NCI-H2171 (cell line): Measurements from ENCODE around the gene GHRH.

ENCODE experiments used
- DNase-seq: peaks from one replicate; lab custom pipeline; 2025; lab: John Stamatoyannopoulos, UW

The GHRH gene

DNA sequence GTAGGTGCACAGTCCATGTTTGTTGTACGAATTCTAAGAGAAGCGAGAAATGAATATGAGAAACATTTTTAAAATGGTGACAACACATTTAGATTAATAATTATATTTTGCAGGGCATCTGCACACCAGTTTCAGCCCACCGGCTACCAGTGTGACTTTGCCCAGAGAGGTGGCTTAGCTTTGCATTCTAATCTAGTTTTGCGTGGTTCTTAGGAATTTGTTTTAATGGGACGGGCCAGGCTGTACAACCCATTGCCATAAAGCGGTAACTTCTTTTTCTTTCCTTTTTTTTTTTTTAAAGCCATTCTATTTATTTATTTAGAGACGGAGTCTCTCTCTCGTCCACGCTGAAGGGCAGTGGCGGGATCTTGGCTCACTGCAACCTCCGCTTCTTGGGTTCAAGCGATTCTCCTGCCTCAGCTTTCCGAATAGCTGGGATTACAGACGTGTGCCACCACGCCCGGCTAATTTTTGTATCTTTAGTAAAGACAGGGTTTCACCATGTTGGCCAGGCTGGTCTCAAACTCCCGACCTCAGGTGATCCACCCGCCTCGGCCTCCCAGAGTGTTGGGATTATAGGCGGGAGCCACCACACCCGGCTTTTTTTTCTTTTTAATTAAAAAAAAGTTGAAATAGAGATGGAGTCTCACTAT is 28.7 kb upstream of the GHRH start:
- no peak for DNase-seq

DNA sequence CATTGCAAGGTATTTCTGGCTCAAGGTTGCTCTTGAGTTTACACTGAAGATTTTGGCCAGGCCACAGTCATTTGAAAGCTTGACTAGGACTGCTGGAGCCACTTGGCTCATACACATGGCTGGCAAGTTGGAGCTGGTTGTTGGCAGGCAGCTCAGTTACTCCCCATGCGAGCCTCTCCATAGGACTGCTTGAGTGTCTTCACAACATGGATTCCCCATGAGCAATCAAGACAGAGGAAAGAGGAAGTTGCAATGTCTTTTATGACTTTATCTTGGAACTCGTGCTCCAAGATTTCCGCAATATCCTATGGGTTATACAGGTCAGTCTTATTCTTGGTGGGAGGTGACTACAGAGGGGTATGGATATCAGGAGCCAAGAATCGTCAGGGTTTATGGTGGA is 26.5 kb upstream of the GHRH start:
- DNase-seq = no peak

DNA sequence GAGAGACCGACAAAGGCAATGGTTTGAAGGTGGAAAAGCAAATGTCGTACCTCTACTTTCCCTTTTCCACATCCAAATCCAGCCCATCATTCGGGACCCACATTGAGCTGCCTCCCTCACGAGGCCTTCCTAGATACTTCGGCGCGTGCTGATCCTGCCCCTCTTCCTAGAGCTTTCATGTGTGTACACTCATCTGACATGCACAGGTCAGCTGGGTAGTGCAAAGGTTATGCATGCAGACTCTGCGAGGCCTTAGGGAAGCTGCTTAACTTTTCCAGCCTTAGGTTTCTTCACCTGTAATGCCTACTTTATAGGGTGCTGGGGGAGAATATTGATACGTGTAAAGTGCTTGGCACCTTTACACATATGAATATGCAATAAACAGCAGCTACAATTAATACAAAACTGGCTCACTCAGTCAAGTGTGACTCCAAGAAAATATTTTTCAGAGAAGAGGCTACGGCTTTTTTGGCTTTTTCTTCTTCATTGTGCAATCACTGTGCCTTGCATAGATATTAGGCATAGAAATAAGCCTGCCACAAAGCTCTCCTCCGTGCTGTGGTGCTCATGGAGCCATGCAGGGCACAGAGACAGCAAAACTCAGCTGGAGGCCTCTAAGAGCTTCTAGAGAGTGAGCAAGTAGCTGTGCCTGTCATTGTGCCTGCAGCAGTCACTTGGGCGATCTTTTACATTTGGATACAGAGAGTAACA is 24.2 kb upstream of the GHRH start:
- no peak for DNase-seq

DNA sequence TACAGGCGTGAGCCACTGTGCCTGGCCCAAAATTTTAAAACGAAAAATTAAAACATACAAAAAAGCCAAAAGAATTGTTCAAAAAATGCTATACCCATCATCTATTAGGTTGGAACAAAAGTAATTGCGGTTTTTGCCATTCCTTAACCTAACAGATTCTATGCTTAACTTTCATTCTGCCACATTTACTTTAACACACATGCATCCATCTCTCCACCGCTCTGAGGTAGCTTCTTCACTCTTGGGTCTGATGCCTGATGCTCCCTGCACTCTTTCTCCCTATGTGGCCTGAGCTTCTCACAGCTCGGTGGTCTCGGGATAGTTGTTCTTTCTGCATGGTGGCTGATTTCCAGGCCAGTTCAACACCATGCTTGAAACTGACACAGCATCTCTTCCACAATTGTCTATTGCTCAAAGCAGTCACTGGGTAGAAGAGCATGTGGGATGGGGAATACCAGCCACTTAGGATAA is 23.1 kb upstream of the GHRH start:
- DNase-seq = no peak

DNA sequence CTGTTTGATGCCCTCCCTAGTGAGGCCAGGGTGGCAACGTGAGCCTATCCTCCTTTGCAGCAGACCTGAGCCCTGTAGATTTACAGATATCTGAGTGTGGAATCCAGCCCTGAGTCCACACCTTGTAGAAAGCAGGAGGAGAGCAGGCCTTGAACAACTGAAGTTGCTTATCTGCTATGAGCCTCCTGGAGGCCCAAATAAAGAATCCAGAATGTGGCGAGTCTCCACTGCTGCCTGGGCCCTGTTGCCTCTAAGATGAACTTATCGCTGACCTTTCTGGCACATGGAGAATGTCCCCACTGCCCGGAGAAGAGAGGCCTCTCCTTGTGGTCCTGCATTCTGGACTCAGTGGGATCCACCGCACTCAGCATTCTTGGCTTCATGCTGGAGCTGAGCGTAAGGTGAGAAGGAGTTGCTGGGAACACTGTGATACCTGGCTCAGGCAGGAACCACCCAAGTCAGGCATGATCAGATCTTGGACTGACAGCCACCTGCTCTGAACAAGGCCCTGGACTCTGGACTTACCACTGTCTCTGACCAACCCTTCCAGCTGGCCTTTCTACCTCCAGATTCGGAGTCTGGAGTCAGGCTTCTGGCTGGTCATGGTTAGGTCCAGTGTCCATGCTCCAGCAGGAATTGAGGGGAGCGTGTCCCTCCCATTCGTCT is 22.0 kb upstream of the GHRH start:
- DNase-seq = no peak

DNA sequence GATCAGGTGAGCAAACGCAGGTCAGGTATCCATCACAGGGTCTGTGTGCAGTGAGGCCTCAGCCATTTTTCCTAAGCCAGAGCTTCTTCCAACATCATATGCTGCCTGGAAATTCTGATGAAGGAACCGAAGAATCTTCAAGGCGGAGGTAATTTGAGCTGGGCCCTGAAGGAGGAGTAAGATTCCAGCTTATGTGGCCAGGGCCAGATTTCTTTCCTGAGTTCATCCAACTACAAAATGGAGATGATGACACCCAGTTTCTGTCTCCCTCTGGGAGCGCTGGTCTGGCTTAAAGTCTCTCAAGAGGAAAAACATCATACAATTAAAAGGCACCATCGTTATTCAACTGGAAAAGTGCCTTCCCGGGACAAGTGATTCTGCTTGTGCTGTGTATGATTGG is 20.9 kb upstream of the GHRH start:
- DNase-seq = peak; percentile 26

DNA sequence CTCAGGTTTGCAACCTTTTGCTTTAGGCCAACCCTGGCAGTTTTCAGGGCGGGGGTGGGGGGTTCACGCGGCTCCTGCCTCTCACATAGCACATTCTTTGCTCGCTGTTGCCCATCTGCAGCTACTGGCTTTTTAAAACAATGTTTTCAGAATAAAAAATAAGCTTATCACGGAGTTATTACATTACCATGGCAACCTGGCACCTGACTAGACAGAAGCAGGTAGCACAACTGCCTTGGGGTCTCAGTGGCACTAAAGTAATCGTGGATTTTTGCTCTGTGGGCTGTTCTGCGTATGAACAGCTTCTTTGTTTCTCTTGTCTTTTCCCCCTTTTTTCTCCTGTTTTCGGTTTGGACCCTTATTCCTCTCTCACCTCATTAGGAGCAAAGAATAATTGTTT is 18.8 kb upstream of the GHRH start:
- DNase-seq = no peak

DNA sequence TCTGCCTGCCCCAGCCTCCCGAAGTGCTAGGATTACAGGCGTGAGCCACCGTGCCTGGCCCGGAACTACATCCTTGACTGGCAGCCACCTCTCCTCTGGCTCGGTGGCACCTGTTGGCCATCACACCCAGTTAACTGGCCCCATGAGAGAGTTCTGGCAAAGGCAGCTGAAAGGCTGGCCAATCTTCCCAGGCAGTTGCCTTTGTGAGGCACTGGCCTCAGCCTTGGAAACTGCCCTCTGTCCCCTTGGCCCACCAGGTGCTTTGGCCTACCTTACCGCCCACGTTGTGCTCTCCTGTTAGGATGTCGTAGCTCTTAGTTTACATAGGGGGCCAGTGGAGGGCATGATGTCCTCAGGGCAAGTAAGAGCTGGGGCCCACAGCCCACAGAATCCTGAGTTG is 18.2 kb upstream of the GHRH start:
- no peak for DNase-seq

DNA sequence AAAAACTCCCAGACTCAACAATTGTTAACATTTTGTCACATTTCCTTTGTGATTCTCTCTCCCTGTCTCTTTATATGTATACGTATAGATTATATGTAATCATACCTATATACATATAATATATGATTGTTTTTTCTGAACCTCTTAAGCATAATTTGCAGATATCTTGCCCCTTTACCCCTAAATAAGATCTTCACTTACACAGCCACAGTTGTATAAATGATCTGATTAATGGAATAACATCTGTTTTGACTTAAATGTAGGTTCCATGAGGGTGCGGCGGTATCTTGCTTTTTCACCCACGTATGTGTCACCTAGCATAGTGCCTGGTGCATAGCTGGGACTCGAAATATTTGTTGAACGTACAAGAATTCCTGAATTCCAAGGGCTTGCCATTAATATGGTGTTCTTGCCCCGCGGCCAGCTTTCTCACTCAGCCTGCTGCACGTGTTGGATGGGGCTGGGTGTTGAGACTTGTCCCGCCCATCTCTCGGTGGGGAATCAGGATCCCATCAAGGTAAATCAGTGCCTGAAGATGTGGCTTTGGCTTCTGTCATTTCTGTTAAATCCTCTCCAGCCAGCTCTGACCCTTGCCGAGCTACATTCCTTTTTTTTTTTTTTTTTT is 17.5 kb upstream of the GHRH start:
- no peak for DNase-seq

DNA sequence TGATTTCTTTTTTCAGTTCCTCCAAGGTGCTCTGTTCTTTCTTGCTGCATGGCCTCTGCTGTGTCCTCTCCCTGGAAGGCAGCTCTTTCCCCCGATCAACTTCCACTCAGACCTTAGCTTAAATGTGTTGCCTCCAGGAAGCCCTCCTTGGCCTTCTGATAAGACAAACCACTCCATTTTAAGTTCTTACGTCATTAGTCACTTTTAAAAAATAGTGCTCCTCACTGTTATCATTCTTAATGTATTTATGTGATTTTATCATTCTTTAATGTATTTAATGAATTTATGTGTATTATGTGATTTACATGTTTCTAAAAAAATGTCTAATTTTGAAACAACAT is 15.6 kb upstream of the GHRH start:
- DNase-seq = no peak

DNA sequence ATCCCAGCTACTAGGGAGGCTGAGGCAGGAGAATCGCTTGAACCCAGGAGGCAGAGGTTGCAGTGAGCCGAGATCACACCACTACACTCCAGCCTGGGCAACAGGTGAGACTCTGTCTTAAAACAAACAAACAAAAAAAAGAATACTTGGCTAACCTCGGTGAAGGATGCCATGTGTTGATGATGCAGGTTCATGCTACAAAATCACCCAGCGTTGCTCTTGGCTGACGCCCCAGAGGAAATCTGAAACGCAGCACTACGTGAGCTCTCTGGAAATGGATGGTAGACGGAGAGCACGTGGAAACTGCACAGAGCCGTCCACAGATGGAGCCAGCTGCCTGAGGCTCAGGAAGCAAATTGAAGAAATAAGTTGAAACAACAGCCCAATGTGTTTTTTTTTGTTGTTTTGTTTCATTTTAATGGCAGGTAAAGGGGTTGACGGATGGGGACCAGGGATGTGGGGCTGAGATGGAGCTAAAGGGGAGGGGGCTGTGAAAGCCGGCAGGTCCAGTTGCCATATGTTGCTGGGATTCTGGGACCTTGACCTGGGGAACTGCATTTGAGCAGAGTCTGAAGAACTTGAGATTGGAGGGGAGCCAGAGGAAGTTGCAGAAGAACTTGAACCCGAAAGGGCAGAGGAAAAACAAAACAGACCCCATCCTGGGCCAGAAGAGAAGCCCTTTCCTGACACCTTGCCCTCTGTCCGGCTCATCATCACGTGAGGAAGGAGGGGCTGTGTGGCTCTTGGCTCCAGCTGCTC is 15.1 kb upstream of the GHRH start:
- DNase-seq = peak; percentile 95

DNA sequence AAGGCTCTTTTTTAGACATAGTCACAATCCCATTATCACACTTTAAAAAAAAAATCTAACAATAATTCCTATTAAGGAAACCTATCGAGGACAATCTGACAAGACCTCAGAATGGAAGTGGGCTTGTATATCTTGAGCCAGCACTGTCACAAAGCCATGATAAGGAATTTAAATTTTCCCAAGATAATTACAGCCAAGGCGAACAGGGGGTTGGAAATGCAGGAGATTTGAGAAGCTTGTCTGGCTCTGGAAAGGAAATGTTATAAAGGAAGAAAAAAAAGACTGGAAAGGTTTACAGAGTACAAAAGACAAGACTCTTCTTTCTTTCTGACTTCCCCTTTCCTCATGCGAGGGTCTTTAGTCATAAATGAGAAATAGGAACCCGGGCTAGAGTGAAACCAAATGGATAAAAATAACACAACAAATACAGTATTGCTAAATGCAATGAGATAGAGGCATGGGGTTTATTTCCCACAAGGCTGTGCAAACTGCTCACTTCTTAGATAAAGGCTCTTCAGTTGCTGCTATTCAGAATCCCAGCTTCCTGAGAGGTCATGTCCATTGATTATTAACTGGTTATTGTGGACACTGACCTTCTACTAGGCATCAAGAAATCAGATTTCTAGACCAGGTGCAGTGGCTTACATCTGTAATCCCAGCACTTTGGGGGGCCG is 13.4 kb upstream of the GHRH start:
- DNase-seq = no peak

DNA sequence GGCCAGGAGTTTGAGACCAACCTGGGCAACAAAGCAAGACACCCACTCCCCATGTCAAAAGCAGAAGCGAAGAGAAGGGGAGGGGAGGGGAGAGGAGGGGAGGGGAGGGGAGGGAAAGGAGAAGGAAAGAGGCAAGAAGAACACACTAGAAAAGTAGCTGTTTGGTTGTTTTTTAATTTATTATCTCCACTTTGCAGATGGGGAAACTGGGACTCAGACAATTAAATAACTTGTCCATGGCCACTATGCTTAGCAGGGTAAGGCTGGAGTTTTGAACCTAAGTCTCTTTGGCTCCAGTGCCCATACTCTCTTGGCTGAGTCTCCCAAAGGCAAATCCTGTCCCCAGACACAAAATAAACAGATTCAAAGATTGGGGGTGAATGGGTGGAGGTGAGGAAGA is 12.4 kb upstream of the GHRH start:
- no peak for DNase-seq

DNA sequence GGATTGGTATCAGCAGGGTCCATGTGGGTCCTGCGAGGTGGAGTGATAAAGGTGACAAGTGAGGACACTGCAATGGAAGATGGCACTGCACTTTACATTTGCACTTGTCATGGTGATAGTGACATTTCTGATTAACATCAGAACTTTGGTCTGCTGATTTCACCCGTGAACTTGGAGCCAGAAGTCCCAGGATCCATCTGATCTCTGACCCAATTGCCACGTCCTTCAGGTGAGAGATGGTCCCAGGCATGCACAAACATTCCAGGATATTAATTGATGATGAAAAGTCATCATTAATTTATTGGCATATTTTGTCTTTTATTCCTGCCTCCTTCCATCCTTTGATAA is 9.8 kb upstream of the GHRH start:
- DNase-seq = no peak

DNA sequence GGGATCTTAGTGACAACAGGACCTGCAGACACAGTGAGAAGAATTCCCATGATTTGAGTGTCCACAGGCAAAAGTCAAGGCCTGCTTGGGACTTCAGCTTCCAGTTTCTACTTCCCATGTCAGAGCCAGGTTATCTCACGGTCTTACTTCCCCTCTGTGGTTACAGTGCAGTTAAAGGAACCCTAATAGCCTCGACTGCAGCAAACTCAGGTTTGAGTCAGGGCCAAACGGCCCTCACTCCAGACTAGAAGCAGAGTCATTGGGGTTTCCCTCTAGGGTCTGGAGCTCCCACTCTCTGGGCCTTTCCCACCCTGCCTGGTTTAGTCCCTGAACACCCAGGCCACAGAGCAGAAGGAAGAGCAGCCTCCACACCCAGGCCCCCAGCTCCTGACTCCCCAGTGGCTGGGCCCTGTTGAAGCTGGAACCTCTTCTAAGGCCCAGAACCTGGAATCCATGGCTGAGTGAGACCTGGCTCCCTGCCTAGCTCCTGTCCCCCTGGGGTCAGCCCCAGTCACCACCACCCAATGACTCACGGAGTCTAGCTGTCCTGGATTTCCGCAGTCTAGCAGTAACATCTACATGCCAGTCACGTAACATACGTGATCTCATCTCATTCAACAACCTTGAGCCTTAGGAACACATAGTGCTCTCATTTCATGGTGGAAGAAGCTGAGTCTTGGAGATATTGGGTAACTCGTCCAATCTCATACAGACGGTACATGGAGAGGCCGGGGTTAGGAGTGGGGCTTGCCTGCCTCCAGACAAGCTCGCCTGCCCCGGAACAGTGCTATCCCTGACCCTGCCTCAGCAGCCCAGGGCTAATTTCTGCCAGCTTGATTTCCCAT is 9.2 kb upstream of the GHRH start:
- no peak for DNase-seq

DNA sequence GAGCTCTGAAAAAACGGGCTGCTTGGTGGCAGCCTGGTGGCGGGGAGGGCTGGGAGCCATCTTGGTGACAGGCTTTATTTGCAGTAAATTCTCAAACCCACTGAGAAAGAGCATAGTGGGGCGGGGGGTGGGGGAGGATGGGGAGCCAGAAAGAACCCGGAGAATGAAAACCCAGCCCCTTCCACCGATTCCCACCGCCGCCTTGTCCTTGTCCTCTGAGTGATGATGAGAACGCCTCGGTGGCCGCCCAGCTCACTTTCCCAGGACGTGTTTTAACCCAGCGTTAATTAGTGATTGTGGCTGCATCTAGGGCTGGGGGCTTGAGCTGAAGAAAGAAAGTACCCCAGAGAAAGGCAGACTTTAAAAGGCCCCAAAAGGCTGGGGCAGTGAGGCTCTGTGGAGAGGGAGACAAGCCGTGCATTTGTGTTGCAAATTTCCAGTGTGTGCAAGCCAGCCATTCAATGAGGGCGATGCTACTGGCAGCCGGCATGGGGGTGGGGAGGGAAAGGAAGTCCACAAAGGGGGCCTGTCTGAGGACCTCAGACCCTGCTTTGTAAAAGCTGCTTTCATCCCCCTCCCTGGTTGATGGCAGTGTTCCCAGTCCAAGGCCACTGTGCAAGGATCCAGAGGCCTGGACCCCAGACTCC is 6.2 kb upstream of the GHRH start:
- no peak for DNase-seq

DNA sequence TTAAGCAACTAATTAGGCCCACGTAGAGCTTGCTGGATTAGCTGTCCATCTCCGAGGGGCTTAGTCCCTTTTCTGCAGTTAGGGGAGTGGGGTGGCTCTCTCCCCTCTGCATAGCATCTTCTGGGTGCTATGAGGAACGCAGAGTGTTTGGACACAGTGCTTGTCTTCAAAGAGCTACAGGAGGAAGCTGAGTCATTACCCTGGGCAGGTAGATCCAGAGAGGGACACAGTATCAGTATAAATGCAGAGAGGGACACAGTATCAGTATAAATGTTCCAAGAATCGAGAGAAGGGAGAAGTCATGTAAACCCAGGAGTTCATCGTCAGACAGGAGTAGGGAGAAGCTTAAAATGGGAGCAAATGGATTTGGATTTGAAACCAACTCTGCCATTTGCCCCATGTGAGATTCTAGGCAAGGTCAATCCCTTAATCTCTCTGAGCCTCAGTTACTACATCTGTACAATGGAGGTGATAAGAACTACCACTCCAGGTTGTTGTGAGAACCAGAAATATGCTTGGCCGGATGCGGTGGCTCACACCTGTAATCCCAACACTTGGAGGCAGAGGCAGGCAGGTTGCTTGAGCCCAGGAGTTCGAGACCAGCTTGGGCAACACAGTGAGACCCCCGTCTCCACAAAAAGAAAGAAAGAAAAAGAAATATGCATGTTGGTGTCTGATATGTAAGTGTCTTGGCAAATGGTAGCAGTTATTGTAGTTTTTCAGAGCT is 5.5 kb upstream of the GHRH start:
- DNase-seq = no peak

DNA sequence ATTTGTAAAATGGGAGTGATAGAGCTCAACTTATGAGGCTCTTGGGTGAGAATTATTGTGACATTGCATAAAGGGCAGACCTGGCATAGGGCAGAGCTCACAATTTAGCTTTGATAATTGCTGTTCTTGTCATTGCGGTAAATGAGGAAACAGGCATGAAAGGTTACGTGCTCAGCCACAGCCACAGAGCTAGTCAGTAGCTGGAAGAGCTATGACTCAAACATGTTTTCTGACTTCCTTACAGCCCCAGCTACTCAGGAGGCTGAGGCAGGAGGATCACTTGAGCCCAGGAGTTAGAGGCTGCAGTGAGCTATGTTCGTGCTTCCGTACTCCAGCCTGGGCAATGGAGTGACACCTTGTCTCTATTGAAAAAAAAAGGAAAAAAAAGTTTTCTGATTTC is 3.5 kb upstream of the GHRH start:
- no peak for DNase-seq

DNA sequence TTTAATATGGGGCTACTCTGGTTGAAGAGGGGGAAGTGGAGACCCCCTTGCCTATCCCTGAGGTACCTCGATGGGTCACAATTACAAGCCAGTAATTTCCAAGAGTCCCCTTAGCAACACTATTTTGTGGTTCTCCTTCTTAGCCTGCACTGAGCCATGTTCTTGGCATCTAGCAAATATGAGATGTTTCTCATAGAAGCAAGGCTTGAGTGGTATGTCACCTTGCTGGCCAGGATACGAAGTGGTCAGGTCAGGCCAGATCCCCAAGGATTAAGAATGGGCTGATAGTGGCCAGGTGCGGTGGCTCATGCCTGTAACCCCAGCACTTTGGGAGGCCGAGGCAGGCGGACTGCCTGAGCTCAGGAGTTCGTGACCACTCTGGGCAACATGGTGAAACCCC is 2.1 kb upstream of the GHRH start:
- no peak for DNase-seq

DNA sequence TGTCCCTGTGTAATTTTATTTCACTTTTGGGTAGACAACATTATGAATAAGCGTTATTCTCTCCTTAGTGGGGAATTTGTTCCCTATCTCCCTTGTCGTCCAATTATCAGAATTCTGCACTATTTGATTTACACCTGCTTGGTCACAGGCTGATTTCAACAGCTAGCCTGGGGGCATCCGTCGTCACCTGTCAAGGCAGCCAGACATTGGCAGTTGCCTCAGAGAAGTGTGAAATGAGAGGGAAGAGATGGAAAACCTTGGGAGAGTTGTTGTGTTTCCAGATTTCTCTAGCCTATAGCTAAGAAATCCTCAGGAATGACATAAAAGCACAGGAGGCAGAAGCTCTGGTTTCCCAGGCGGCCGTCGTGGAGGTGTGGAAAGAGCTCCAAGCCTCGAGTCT is 891 bp upstream of the GHRH start:
- DNase-seq = no peak
